ENCODE measurements around the gene METAP1.
"Not testable (repeated sequence)": the region's sequence is repeated elsewhere in the genome, so short reads cannot be mapped to it uniquely, and the experiment has no call there.

METAP1 gene

GRCh38 chr4:99052902-99053301 is 57.4 kb downstream of the METAP1 start:
- no peak for TF ChIP-seq CTCF (IDR thresholded peaks at IDR 0.05; ENCODE audit: low read length, missing control alignments)
- H3K4me3 ChIP-seq (replicated peaks; ENCODE audit: low read depth, low read length): no peak overlapping the region
- DNase-seq (ENCODE audit: low read depth): no peak

- DNase-seq (ENCODE audit: low read depth): no peak
- no peak for TF ChIP-seq CTCF (IDR thresholded peaks at IDR 0.05; ENCODE audit: low read length, missing control alignments)
Observed at GRCh38 chr4:99054428-99054994, 59.0 kb downstream of the METAP1 start.

GRCh38 chr4:99058228-99058627 is 62.7 kb downstream of the METAP1 start:
- H3K4me3 ChIP-seq (replicated peaks; ENCODE audit: low read depth, low read length): no peak overlapping the region
- DNase-seq (ENCODE audit: low read depth): no peak
- no peak for TF ChIP-seq CTCF (IDR thresholded peaks at IDR 0.05; ENCODE audit: low read length, missing control alignments)

More at GRCh38 chr4:99054428-99054994, 59.0 kb downstream of the METAP1 start:
- H3K4me3 ChIP-seq (replicated peaks; ENCODE audit: low read depth, low read length): no peak overlapping the region

GRCh38 chr4:99059550-99059949 is 64.0 kb downstream of the METAP1 start:
- no peak for DNase-seq (ENCODE audit: low read depth)
- H3K4me3 ChIP-seq (replicated peaks; ENCODE audit: low read depth, low read length): no peak overlapping the region
- no peak for TF ChIP-seq CTCF (IDR thresholded peaks at IDR 0.05; ENCODE audit: low read length, missing control alignments)

GRCh38 chr4:99061048-99061700 is 65.7 kb downstream of the METAP1 start:
- DNase-seq (ENCODE audit: low read depth): no peak
- H3K4me3 ChIP-seq (replicated peaks; ENCODE audit: low read depth, low read length): no peak overlapping the region
- no peak for TF ChIP-seq CTCF (IDR thresholded peaks at IDR 0.05; ENCODE audit: low read length, missing control alignments)

- DNase-seq (ENCODE audit: low read depth): no peak
- TF ChIP-seq CTCF (IDR thresholded peaks at IDR 0.05; ENCODE audit: low read length, missing control alignments): no peak
- no peak overlapping the region for H3K4me3 ChIP-seq (replicated peaks; ENCODE audit: low read depth, low read length)
Observed at GRCh38 chr4:99062120-99062519, 66.6 kb downstream of the METAP1 start.

GRCh38 chr4:99065521-99065920 is 70.0 kb downstream of the METAP1 start:
- not testable (repeated sequence) for DNase-seq (ENCODE audit: low read depth); H3K4me3 ChIP-seq (replicated peaks; ENCODE audit: low read depth, low read length)
